ENCODE data around the gene STARD9. TPM values are rescaled to one million over a fixed set of nuclear protein-coding genes. Genes with fewer than 3 reads are reported as not detected.

STARD9 gene
- polyA plus RNA-seq, 1 of the 3 experiments (the other 2 are of a cell fraction), result 2.1 TPM

- TF ChIP-seq ZBTB33 (IDR thresholded peaks at IDR 0.05; ENCODE audit: borderline replicate concordance, low read depth), result no peak
Observed at GRCh38 chr15:42691308-42691707, 115.9 kb downstream of the STARD9 start (continued).

- ChIA-PET POLR2A (no interaction called here), CTCF (interaction anchor here (1.8 kb wide), 1 partner anchor 235 kb away, joined by 5 read pairs; no protein-coding TSS in a partner anchor)
- H3K9me3 ChIP-seq, result no peaks in the 10 kb centered on the region
- H3K27me3 ChIP-seq (ENCODE audit: insufficient read depth), result no peaks in the 10 kb centered on the region
- no peaks in the 10 kb centered on the region for H3F3A ChIP-seq (replicated peaks; ENCODE audit: insufficient read depth)
- H3K79me2 ChIP-seq (ENCODE audit: insufficient read depth), result no peaks in the 10 kb centered on the region
- no peak overlapping the region for H3K9ac ChIP-seq
- H3K4me2 ChIP-seq, result no peak overlapping the region
- no peak for DNase-seq
- TF ChIP-seq POLR2AphosphoS5 (IDR thresholded peaks at IDR 0.05; ENCODE audit: low read depth, low read length) (no peak), CTCF (IDR thresholded peaks at IDR 0.05) (no peak), RCOR1 (IDR thresholded peaks at IDR 0.05; ENCODE audit: low read length) (no peak), EP300 (IDR thresholded peaks at IDR 0.05; ENCODE audit: borderline replicate concordance in 1 of 2, low read depth in 1 of 2, low read length in 1 of 2) (no peak), MAX (IDR thresholded peaks at IDR 0.05; ENCODE audit: low read depth) (no peak), TEAD4 (IDR thresholded peaks at IDR 0.05; ENCODE audit: borderline replicate concordance, insufficient read depth) (no peak), TCF12 (IDR thresholded peaks at IDR 0.05) (no peak), MEF2A (IDR thresholded peaks at IDR 0.05; ENCODE audit: borderline replicate concordance, low read depth) (no peak), ZBTB33 (IDR thresholded peaks at IDR 0.05; ENCODE audit: borderline replicate concordance, low read depth) (no peak), TAF1 (IDR thresholded peaks at IDR 0.05; ENCODE audit: borderline replicate concordance, low read depth, low read length) (no peak), RFX5 (IDR thresholded peaks at IDR 0.05; ENCODE audit: low read length) (no peak), RAD21 (IDR thresholded peaks at IDR 0.05; ENCODE audit: low read length) (no peak), ELF1 (IDR thresholded peaks at IDR 0.05) (no peak), REST (IDR thresholded peaks at IDR 0.05; ENCODE audit: low read depth, low read length) (no peak), CHD2 (IDR thresholded peaks at IDR 0.05; ENCODE audit: low read length, partially characterized antibody) (no peak), EZH2phosphoT487 (IDR thresholded peaks at IDR 0.05; ENCODE audit: borderline replicate concordance, low read depth) (no peak), FOSL2 (IDR thresholded peaks at IDR 0.05; ENCODE audit: borderline replicate concordance, low read depth) (no peak), MXI1 (IDR thresholded peaks at IDR 0.05; ENCODE audit: low read depth, low read length) (no peak), PBX3 (IDR thresholded peaks at IDR 0.05) (no peak)
- no peaks in the 10 kb centered on the region for H4K20me1 ChIP-seq (ENCODE audit: insufficient read depth)
- H3K9me2 ChIP-seq, result no peaks in the 10 kb centered on the region
- no peak overlapping the region for H3K27ac ChIP-seq (ENCODE audit: low read depth in 2 of 2, low read length in 1 of 2)
- no peak overlapping the region for H2AFZ ChIP-seq (ENCODE audit: low read depth)
- WGBS (ENCODE audit: low lambda C conversion rate), result 81% methylated on average over 6 of the region's 9 CpGs
- H3K4me1 ChIP-seq (ENCODE audit: control insufficient read depth in 1 of 2, insufficient read depth in 2 of 2, low read depth in 1 of 2, low read length in 1 of 2), result peaks cover 0 to 5% of the 10 kb centered on the region in 2 experiments; a peak in 1 of 4 replicates
- no peak overlapping the region for H3K4me3 ChIP-seq (ENCODE audit: low read depth in 2 of 2, low read length in 1 of 2)
- peaks cover 11 to 24% of the 10 kb centered on the region in 2 experiments for H3K36me3 ChIP-seq (replicated peaks in 1 of 2; ENCODE audit: control insufficient read depth in 1 of 2, insufficient read depth in 2 of 2, low read length in 1 of 2)
Observed at GRCh38 chr15:42691770-42692169, 116.4 kb downstream of the STARD9 start.
